Measurements from ENCODE around the gene OTOP3. TPM values are rescaled to one million over a fixed set of nuclear protein-coding genes. Genes with fewer than 3 reads are reported as not detected.

The OTOP3 gene
- total and polyA plus RNA-seq, 2 experiments from 2014 or later = not detected

DNA sequence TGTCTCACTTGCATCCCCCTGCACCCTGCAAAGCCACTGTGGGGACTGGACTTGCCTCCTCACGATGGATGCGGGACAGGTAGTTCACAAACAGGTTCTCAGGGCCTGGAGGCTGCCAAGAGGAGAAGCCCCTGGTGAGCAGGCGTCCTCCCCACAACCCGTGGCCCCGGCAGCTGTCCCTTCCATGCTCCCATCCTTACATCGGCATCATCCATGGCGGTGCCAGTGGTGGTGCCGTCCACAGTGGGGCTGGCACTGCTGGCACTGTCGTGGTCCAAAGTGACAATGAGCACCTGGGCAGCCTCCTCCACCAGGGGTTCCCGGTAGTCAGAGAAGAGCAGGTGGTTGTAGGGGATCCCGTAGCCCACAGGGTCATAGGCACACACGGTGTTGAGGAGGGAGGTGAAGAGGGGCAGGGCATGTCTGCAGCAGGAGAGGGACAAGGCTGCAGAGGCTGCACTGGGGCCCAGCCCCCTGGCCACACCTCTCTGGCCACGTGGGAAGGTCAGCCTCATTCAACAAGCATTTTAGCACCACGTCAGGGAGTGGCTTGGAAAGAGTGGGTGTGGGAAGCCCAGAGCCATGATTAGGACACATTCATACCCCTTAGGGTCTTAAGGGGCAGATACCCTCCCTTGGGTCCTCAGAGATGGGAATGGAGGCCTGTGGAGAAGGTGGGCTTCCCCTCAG, 24.3 kb downstream of the OTOP3 start:
- no peak for TF ChIP-seq CREB1 (CRISPR knock-in tag; IDR thresholded peaks at IDR 0.05; ENCODE audit: low read depth)
- TF ChIP-seq JUNB (IDR thresholded peaks at IDR 0.05; ENCODE audit: unreplicated experiment) = no peak
- TF ChIP-seq, protein P1, sequence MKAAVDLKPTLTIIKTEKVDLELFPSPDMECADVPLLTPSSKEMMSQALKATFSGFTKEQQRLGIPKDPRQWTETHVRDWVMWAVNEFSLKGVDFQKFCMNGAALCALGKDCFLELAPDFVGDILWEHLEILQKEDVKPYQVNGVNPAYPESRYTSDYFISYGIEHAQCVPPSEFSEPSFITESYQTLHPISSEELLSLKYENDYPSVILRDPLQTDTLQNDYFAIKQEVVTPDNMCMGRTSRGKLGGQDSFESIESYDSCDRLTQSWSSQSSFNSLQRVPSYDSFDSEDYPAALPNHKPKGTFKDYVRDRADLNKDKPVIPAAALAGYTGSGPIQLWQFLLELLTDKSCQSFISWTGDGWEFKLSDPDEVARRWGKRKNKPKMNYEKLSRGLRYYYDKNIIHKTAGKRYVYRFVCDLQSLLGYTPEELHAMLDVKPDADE (IDR thresholded peaks at IDR 0.05) = no peak
- TF ChIP-seq EZH2phosphoT487 (IDR thresholded peaks at IDR 0.05; ENCODE audit: unreplicated experiment) = no peak
- TF ChIP-seq NANOG (IDR thresholded peaks at IDR 0.05; ENCODE audit: borderline replicate concordance) = no peak
- no peak for TF ChIP-seq EZH2 (IDR thresholded peaks at IDR 0.05; ENCODE audit: low read depth, unreplicated experiment)
- TF ChIP-seq POLR2AphosphoS5 (IDR thresholded peaks at IDR 0.05; ENCODE audit: low read depth) = no peak
- TF ChIP-seq, protein P2, sequence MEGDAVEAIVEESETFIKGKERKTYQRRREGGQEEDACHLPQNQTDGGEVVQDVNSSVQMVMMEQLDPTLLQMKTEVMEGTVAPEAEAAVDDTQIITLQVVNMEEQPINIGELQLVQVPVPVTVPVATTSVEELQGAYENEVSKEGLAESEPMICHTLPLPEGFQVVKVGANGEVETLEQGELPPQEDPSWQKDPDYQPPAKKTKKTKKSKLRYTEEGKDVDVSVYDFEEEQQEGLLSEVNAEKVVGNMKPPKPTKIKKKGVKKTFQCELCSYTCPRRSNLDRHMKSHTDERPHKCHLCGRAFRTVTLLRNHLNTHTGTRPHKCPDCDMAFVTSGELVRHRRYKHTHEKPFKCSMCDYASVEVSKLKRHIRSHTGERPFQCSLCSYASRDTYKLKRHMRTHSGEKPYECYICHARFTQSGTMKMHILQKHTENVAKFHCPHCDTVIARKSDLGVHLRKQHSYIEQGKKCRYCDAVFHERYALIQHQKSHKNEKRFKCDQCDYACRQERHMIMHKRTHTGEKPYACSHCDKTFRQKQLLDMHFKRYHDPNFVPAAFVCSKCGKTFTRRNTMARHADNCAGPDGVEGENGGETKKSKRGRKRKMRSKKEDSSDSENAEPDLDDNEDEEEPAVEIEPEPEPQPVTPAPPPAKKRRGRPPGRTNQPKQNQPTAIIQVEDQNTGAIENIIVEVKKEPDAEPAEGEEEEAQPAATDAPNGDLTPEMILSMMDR (conservative IDR thresholded peaks at IDR 0.05; ENCODE audit: low read depth in 2 of 2) = no peak
- TF ChIP-seq, protein P3, sequence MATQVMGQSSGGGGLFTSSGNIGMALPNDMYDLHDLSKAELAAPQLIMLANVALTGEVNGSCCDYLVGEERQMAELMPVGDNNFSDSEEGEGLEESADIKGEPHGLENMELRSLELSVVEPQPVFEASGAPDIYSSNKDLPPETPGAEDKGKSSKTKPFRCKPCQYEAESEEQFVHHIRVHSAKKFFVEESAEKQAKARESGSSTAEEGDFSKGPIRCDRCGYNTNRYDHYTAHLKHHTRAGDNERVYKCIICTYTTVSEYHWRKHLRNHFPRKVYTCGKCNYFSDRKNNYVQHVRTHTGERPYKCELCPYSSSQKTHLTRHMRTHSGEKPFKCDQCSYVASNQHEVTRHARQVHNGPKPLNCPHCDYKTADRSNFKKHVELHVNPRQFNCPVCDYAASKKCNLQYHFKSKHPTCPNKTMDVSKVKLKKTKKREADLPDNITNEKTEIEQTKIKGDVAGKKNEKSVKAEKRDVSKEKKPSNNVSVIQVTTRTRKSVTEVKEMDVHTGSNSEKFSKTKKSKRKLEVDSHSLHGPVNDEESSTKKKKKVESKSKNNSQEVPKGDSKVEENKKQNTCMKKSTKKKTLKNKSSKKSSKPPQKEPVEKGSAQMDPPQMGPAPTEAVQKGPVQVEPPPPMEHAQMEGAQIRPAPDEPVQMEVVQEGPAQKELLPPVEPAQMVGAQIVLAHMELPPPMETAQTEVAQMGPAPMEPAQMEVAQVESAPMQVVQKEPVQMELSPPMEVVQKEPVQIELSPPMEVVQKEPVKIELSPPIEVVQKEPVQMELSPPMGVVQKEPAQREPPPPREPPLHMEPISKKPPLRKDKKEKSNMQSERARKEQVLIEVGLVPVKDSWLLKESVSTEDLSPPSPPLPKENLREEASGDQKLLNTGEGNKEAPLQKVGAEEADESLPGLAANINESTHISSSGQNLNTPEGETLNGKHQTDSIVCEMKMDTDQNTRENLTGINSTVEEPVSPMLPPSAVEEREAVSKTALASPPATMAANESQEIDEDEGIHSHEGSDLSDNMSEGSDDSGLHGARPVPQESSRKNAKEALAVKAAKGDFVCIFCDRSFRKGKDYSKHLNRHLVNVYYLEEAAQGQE (IDR thresholded peaks at IDR 0.05; ENCODE audit: unreplicated experiment) = no peak
- no peak for TF ChIP-seq ZNF331 (CRISPR knock-in tag; IDR thresholded peaks at IDR 0.05; ENCODE audit: low read depth)
- TF ChIP-seq ZNF114 (CRISPR knock-in tag; IDR thresholded peaks at IDR 0.05) = no peak
- TF ChIP-seq, protein P4, sequence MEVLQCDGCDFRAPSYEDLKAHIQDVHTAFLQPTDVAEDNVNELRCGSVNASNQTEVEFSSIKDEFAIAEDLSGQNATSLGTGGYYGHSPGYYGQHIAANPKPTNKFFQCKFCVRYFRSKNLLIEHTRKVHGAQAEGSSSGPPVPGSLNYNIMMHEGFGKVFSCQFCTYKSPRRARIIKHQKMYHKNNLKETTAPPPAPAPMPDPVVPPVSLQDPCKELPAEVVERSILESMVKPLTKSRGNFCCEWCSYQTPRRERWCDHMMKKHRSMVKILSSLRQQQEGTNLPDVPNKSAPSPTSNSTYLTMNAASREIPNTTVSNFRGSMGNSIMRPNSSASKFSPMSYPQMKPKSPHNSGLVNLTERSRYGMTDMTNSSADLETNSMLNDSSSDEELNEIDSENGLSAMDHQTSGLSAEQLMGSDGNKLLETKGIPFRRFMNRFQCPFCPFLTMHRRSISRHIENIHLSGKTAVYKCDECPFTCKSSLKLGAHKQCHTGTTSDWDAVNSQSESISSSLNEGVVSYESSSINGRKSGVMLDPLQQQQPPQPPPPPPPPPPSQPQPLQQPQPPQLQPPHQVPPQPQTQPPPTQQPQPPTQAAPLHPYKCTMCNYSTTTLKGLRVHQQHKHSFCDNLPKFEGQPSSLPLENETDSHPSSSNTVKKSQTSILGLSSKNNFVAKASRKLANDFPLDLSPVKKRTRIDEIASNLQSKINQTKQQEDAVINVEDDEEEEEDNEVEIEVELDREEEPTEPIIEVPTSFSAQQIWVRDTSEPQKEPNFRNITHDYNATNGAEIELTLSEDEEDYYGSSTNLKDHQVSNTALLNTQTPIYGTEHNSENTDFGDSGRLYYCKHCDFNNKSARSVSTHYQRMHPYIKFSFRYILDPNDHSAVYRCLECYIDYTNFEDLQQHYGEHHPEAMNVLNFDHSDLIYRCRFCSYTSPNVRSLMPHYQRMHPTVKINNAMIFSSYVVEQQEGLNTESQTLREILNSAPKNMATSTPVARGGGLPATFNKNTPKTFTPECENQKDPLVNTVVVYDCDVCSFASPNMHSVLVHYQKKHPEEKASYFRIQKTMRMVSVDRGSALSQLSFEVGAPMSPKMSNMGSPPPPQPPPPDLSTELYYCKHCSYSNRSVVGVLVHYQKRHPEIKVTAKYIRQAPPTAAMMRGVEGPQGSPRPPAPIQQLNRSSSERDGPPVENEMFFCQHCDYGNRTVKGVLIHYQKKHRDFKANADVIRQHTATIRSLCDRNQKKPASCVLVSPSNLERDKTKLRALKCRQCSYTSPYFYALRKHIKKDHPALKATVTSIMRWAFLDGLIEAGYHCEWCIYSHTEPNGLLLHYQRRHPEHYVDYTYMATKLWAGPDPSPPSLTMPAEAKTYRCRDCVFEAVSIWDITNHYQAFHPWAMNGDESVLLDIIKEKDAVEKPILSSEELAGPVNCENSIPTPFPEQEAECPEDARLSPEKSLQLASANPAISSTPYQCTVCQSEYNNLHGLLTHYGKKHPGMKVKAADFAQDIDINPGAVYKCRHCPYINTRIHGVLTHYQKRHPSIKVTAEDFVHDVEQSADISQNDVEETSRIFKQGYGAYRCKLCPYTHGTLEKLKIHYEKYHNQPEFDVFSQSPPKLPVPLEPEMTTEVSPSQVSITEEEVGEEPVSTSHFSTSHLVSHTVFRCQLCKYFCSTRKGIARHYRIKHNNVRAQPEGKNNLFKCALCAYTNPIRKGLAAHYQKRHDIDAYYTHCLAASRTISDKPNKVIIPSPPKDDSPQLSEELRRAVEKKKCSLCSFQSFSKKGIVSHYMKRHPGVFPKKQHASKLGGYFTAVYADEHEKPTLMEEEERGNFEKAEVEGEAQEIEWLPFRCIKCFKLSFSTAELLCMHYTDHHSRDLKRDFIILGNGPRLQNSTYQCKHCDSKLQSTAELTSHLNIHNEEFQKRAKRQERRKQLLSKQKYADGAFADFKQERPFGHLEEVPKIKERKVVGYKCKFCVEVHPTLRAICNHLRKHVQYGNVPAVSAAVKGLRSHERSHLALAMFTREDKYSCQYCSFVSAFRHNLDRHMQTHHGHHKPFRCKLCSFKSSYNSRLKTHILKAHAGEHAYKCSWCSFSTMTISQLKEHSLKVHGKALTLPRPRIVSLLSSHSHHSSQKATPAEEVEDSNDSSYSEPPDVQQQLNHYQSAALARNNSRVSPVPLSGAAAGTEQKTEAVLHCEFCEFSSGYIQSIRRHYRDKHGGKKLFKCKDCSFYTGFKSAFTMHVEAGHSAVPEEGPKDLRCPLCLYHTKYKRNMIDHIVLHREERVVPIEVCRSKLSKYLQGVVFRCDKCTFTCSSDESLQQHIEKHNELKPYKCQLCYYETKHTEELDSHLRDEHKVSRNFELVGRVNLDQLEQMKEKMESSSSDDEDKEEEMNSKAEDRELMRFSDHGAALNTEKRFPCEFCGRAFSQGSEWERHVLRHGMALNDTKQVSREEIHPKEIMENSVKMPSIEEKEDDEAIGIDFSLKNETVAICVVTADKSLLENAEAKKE (CRISPR knock-in tag; IDR thresholded peaks at IDR 0.05) = no peak
- no peak for TF ChIP-seq STAT1 (IDR thresholded peaks at IDR 0.05; ENCODE audit: unreplicated experiment)
- Histone ChIP-seq H3K27me3 (ENCODE audit: insufficient read depth) (peaks cover 6% of the 10 kb centered on the region; the same call in 1 of the 2 replicates), H2AFZ (no peak overlapping the region), H3K4me2 (no peak overlapping the region), H3K4me3 (no peak overlapping the region), H3K27ac (ENCODE audit: low read depth) (no peak overlapping the region), H3K79me2 (replicated peaks; ENCODE audit: insufficient read depth) (no peaks in the 10 kb centered on the region), H3F3A (replicated peaks; ENCODE audit: low read depth) (no peaks in the 10 kb centered on the region), H4K20me1 (replicated peaks; ENCODE audit: insufficient read depth) (no peaks in the 10 kb centered on the region), H3K36me3 (ENCODE audit: insufficient read depth) (no peaks in the 10 kb centered on the region), H3K9me2 (ENCODE audit: insufficient read depth) (no peaks in the 10 kb centered on the region), H3K4me1 (ENCODE audit: insufficient read depth) (peaks cover 3% of the 10 kb centered on the region; the same call in 1 of the 2 replicates)
- DNase-seq (ENCODE audit: low spot score) (no peak), ATAC-seq (no peak)
- H3K36me3 Mint-ChIP-seq (ENCODE audit: low read depth) = no peaks in the 10 kb centered on the region; the same call in 2 of the 3 replicates
- no peak overlapping the region for H3K27ac Mint-ChIP-seq
- no peak overlapping the region for H3K4me3 Mint-ChIP-seq
- H3K9me3 Mint-ChIP-seq = no peaks in the 10 kb centered on the region
- H3K27me3 Mint-ChIP-seq (ENCODE audit: insufficient read depth, low read depth, poor library complexity) = peaks cover 16% of the 10 kb centered on the region
- peaks cover 2% of the 10 kb centered on the region; the same call in 2 of the 3 replicates for H3K4me1 Mint-ChIP-seq

Measured in GM23338 (cell line).